Measurements from ENCODE around the gene INO80C. TPM values are rescaled to one million over a fixed set of nuclear protein-coding genes. Genes with fewer than 3 reads are reported as not detected.
"Not testable (repeated sequence)": the region's sequence is repeated elsewhere in the genome, so short reads cannot be mapped to it uniquely, and the experiment has no call there.

INO80C gene
- total RNA-seq, 2 donors from 2014 or later: 11.1 to 13.9 TPM

GRCh38 chr18:35457140-35457704 is 40.5 kb downstream of the INO80C start:
- Histone ChIP-seq H3K4me1 (peaks cover 0 to 23% of the 10 kb centered on the region in 2 donors), H3K4me3 (no peak overlapping the region), H3K27me3 (no peaks in the 10 kb centered on the region), H3K27ac (no peak overlapping the region), H3K36me3 (no peaks in the 10 kb centered on the region), H3K9me3 (no peaks in the 10 kb centered on the region)
- no peak for TF ChIP-seq CTCF (IDR thresholded peaks at IDR 0.05)
- no peak for DNase-seq (ENCODE audit: low spot score)

- Histone ChIP-seq H3K36me3 (no peaks in the 10 kb centered on the region), H3K9me3 (no peaks in the 10 kb centered on the region), H3K4me1 (peaks cover 0 to 23% of the 10 kb centered on the region in 2 donors), H3K27ac (peak overlapping the region in 1 of 2 donors; percentile 17), H3K4me3 (no peak overlapping the region), H3K27me3 (no peaks in the 10 kb centered on the region)
- no peak for TF ChIP-seq CTCF (IDR thresholded peaks at IDR 0.05)
- no peak for DNase-seq (ENCODE audit: low spot score)
These were observed 41.6 kb downstream of the INO80C start for GRCh38 chr18:35455926-35456763.

GRCh38 chr18:35454803-35455202 is 43.0 kb downstream of the INO80C start:
- Histone ChIP-seq H3K27ac (no peak overlapping the region), H3K4me1 (peaks cover 0 to 18% of the 10 kb centered on the region in 2 donors), H3K4me3 (no peak overlapping the region), H3K27me3 (no peaks in the 10 kb centered on the region), H3K9me3 (no peaks in the 10 kb centered on the region), H3K36me3 (no peaks in the 10 kb centered on the region)
- no peak for DNase-seq (ENCODE audit: low spot score)
- no peak for TF ChIP-seq CTCF (IDR thresholded peaks at IDR 0.05)

- H3K4me3 ChIP-seq; H3K4me1 ChIP-seq; H3K36me3 ChIP-seq; H3K9me3 ChIP-seq; H3K27ac ChIP-seq; DNase-seq (ENCODE audit: low spot score); H3K27me3 ChIP-seq: not testable (repeated sequence)
These were observed 44.7 kb downstream of the INO80C start for GRCh38 chr18:35453065-35453464.

- no peaks in the 10 kb centered on the region for H3K27me3 ChIP-seq
These were observed 45.8 kb downstream of the INO80C start for GRCh38 chr18:35451916-35452315.

More at GRCh38 chr18:35451916-35452315, 45.8 kb downstream of the INO80C start:
- Histone ChIP-seq H3K4me3 (no peak overlapping the region), H3K27ac (no peak overlapping the region), H3K36me3 (no peaks in the 10 kb centered on the region), H3K9me3 (no peaks in the 10 kb centered on the region), H3K4me1 (no peaks in the 10 kb centered on the region)
- no peak for DNase-seq (ENCODE audit: low spot score)
- no peak for TF ChIP-seq CTCF (IDR thresholded peaks at IDR 0.05)
